ENCODE results near the gene CPA3.

Gene CPA3, protein sequence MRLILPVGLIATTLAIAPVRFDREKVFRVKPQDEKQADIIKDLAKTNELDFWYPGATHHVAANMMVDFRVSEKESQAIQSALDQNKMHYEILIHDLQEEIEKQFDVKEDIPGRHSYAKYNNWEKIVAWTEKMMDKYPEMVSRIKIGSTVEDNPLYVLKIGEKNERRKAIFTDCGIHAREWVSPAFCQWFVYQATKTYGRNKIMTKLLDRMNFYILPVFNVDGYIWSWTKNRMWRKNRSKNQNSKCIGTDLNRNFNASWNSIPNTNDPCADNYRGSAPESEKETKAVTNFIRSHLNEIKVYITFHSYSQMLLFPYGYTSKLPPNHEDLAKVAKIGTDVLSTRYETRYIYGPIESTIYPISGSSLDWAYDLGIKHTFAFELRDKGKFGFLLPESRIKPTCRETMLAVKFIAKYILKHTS

DNA sequence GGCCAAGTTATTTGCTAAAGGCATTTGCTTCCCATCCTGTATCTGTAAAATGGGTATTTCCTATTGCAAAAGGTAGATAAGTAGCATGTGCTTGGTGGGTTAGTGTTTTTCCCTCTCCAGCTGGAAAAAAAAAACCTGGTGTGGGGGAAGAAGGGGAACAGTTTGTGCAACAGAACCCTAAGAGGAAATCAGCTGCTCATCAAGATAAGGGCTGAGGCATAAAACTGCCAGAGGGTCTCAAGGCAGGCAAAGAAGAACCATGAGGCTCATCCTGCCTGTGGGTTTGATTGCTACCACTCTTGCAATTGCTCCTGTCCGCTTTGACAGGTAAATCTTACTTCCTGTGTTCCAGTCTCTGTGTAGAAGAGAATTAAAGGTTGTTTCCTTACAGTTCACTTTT, at the start of gene CPA3:
Gene CPA3, plus strand, starts transcription at position 248 of the 400 bp plus-strand sequence. Its CDS starts 12 bp downstream, at position 260.
- FAIRE-seq = no peak

DNA sequence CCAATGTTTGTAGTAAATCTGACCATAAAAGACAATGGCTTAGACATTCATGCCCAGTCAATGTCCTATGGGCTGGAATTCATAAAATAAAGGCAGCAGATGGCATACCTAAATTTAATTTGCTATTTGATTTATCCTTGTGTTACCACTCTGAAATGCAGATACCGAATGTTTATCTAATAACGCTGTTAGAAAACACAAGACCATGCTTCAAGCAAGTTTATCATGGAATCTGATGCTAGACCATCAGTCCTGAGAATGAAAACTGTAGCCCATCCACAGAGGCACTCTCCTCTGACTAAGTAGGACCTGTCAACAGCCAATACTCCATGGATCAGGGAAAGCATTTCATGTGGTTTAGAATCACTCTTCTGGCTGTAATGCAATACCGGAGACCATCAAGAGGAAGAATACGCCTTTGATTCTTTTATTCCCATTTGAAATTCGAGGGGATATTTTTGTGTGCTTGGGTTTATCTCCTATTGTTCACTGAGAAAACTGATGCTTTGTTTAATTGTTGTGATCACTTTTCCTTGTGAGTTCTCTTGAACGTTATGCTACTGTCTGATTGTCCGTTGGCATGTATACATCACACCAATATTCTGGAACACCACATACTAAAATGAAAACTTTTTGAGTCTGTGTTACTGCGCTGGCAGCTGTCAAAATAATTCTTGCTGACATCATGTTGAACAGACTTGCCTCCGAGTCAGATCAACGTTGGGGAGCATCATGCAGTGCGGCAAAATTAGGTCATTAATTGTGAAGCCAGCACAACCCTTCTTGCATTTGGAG, 49.6 kb upstream of the CPA3 start:
- FAIRE-seq = no peak

DNA sequence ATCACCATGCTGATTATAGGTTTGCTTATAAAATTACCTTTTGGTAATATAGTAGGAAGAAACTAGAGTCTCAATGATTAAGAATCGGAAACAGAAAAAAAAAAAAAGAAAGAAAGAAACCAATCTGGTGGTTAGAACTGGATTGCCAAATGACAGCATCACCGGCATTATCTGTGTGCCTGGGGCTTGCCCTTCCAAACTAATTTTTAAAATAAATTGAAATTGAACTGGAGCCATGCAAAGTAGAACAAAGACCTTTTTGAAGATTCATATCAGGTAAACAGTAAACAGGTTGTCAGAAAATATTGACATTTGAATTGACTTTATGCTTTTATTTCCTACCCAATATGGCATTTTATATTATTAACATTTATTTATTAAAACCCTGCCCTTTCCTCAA, 48.7 kb upstream of the CPA3 start:
- FAIRE-seq = no peak

DNA sequence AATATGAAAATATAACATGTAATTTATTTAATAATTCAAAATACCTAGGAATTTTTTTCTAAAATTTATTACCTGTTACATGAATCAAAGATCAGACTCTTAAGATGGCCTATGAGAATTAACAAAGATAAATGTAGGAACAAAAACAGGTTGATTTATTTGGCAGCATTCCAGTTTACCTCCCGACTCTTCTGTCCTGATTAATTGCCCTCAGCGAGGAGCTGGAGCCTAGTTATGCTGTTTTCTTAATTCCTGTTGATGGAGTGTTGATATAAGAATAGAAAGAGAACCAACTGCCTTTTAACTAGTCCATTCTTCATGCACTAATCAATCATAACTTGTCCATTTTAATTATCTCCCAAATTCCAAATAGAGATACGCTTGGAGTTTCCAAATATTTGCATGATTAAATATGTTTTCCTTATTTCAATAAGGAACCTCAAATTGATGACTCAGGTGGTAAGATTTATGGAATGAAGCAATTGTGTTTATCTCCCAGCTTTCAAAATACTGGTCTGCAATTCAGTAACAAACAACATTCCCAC, 48.0 kb upstream of the CPA3 start:
- no peak for FAIRE-seq

DNA sequence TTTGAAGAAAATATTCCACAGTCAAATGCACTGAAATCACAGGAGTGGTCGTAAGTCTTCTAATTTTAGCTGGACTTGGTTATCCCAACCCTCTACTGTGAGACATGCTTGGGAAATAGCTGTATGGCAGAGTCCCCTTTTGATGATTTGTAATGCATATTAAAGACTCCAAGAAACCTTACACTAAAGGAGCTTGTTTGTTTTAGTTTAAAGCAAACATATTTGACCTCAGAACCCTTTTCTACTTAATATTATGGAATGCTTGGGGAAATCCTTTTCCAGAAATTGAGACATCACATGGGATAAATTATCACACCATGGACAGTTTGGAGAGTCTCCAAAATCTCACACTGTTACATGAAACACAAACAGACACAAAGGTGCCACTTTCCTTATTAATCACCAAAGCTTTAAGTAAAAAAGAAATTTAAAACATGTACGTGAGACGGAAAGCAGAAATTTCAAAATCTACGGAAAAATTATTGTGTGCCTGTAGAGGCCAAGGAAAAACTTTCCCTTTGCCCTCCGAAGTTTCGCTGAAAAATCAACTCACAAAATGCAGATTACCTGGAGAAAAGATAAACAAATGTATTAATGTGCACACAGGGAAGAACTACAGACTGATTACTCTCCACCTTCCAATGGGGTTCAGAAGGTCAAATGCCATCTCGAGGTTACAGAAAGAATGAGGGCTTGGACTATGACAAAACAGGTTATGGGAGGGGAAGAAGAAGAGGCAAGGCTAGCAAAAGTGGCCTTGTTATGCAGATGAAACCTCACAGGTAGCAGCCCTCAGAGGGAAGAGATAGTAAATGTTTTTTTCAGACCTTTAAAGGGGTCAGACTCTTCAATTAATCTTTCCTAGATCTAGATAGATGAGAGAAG, 44.5 kb upstream of the CPA3 start:
- FAIRE-seq = no peak

DNA sequence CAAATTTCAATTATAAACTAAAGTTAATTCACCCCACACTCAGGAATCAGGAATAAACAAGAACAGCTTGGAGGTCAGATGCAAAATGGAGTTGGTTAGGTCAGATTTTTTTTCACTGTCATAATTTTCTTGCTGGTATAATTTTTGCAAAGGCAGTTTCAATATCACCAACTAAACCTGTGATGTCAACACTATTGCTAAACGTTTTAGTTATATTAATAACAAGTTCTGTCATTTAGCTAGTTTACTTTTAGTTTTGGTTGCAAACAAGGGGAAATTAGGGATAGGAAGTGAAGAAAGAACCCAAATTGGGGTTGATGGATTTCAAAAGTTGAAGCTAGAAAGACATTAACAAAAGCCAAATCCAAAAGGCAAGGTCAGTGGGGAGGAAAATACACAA, 42.1 kb upstream of the CPA3 start:
- no peak for FAIRE-seq

DNA sequence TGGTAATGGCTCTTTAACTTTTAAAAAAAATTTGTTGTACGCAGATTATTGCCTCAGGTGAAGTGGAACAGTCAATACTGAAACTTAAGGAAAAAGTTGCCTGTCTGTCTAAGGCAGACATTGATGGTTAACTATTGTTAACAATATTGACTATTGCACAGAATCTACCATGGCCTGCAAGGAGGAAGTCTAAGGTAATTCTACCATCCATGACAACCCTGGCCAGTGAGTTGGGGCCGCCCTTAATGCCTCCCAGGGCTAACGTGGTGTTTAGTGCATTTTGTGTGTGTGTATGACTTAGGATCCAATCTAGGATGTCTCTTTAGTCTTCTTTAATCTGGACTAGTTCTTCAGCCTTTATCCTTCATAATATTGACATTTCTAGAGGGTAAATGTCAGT, 39.6 kb upstream of the CPA3 start:
- FAIRE-seq = no peak

DNA sequence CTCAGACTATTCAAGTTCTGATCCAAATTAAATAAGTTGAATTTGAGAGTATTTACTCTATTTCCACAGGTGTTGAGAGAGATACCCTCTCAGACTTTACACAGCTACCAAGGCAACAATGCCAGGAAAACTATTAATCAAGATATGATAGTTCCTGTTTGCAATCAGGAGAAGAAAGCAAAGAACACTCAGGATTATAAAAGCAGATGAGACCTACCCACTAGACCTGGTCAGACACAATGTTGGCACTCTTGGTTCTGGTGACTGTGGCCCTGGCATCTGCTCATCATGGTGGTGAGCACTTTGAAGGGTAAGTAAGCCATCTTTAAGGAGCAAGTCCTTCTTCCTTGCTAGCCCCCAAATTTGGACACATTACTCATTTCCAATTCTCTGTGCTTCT, 37.5 kb upstream of the CPA3 start, which contains the start of gene CPB1:
Gene CPB1, plus strand, starts transcription at position 227 of the 400 bp plus-strand sequence. Its CDS starts 13 bp downstream, at position 240.
- no peak for FAIRE-seq

DNA sequence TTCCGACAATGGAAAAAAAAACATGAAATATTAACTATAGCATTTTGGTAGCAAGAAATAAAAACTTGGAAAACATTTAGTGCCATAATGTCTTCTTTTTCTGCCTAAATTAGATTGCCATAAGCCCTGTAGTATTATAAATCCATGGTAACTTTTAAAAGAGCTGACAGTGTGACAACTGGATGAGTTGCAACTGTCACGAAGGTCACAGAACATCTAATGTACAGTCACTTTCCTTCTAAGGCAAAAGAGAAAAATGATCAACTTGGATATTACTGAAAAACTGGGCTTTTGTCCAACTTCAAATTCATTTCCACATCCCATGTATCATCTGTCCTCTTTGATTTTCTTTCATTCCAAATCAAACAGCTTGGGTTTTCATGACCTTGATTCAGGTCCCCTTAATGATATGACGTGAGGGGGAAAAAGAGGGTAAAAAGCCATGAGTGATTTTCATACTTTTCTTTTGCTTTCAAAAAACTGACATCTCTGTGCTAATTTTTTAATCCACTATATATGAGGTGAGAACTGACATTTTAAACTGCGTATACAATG, 36.9 kb upstream of the CPA3 start:
- no peak for FAIRE-seq

DNA sequence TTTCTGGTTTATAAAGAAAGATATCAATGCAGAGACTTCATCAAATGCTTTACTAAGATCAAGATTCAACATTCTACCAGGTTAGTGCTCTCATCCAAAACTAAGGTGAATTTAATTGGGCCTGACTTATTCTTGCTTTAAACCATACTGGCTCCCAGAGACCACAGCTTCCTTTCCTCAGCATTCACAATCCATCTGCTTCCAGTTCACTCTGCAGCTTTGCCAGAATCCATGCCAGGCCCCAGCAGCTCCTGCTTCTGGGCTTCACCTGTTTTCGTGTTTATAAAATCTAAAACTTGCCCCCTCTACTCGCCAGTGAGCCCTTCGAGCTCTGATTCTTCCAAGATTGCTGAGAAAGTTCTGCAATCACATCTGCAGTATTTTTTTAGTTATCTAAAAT, 35.2 kb upstream of the CPA3 start:
- FAIRE-seq = no peak

DNA sequence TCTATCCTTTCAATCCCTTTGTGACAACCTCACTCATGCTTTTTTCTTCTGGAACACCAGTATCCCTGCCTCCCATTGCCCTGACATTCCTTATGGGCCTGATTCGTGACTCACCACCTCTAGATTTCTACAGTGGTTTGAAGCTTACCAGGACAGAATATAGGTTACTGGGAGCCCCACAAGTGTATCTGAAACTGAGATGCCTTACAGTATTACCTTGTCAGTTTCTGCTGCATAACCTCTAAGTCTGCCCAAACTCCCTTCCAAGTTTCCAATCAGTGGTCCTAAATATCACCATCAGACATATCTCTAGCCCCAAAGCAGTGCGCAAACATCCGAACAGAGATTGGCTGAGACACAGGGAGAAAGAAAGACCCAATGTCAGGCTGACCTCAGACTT, 31.9 kb upstream of the CPA3 start:
- no peak for FAIRE-seq

DNA sequence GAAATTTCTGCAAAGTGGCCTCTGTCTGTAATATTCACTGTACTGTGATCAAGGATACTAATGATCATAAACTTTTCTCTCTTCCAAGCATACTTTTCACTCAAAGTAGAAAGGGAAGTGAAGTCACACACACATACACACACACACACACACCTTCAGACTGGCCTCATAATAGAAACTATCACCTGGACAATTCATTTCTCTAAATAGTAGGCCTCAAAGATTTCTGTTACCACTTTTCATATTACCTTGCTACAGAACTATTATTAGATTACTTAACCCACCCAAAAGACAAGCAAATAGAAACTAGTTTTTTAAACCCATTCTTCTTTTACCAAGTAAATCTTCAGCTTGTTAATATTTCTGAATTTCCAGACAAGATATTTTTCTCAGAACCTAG, 25.3 kb upstream of the CPA3 start:
- no peak for FAIRE-seq

DNA sequence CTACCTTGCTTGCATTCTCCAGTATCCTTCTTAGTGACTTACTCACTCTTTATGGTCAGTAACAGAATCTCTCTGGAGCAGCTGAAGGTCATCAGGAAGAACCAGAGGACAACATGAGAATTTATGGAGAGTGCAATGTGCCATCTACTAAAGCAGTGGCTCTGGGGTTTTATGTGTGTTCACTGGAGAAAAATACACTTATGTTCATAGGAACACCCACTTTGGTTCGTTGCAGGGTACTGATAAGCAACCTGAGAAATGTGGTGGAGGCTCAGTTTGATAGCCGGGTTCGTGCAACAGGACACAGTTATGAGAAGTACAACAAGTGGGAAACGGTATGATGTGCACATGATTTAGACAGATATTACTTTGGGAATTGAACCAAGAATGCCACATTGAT, 24.6 kb upstream of the CPA3 start:
- FAIRE-seq = no peak

DNA sequence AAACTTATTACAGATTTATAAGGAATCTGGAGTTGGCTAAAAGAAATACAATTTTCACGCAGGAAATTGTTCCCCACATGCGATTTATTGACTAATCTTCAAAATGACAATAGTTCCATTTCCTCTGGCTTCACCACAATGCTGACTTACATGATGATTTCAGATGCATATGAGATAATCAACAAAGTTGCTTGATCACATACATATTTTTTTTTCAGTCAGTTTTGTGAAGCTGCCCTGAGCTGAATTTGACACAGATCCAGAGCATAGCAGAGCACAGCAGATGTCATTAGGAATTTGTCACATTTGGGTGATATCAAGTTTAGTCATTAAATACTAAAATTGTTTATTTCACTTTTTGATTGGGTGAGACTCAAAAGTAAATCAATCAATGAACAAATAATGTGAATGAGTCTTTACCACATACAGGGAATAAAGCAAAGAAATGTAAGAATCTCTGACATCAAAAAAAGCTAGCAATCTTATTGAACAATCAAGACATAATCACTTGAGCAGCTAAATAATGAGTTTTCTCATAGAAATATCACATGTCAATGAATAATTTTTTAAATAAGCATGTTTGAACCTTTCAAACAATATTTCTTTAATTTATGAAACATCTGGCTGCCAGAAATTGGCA, 19.2 kb upstream of the CPA3 start:
- no peak for FAIRE-seq

DNA sequence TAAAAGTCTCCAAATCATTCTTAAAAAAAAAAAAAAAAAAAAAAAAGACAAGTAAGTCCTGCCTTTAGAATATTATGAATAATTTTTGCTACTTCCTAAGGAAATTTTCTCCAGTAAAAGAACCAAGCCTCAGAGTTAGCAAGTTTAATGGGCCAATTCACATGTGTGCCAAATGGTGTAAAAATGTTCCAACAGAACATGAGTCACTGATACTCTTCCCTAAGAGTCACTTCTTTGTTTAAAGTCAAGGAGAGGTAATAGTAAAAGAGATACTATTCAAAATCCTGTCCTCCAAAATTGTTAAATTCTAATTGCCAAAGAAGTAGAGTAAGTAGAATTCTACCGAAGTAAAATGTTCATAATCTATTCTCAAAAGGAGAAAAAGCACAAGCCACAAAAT, 17.7 kb upstream of the CPA3 start:
- no peak for FAIRE-seq

DNA sequence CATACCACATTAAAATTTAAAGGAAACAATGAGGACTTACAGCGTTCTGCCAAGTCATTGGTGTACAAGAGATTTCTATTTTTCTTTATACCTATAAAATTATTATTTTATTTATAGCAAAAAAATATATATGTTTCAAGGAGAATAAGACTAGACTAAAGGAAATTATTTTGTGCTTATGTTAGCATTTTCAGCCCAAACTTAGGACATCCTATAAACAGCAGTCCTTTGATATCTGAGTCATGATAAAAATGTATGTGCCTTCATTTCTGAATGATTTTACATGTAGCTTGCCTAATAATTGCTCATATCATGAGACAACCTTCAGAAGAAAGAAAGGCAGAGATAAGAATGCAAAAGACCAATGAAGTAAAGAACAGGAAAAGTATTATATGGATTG, 16.7 kb upstream of the CPA3 start:
- FAIRE-seq = no peak

DNA sequence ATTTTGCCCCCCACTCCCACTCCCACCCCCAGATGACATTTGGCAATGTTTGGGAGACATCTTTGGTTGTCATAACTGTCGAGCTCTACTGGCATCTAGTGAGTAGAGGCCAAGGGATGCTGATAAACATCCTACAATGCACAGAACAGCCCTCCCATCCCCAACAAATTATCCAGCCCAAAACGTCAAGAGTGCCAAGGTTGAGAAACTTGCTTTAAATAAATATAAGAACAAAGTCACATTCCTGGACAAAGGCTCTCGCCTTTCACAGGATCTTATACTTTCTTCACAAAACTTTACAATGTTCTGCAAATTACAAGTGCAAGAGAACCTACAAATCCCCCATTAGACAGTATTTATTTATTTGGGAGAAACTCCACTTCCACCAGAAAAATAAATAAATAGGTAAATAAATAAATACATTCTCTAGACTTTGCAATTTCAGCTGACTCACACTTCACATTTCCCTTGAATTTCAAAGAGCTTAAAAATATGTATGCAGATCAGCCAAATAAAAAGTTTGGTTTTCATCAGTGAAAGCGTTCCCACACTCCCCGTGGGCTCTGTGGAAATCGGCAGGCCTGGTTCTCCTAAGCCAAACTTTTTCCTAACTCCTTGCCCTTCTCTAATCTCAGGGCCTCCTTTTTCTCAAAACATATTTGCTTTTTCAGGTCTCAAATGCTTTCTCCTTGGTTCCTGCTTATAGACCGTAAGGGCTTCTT, 12.7 kb upstream of the CPA3 start:
- FAIRE-seq = no peak

DNA sequence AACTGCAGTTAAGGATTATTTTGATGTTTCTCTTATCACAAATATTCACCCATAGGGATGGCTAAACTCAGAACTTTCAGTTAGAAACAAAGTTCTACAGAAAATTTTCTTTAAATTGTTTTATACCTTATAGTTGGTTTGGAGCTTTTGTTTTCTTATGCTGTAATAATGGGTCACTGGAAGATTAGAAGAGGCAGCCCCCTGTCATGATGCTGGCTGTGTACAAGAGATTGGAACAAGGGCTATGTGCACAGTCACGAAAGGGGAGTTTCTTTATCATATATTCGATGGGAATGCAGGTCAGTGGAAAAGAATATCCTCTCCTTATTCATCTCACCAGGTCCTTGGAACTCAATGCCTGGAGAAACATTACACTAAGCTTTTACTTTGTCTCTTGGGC, 12.0 kb upstream of the CPA3 start:
- no peak for FAIRE-seq

DNA sequence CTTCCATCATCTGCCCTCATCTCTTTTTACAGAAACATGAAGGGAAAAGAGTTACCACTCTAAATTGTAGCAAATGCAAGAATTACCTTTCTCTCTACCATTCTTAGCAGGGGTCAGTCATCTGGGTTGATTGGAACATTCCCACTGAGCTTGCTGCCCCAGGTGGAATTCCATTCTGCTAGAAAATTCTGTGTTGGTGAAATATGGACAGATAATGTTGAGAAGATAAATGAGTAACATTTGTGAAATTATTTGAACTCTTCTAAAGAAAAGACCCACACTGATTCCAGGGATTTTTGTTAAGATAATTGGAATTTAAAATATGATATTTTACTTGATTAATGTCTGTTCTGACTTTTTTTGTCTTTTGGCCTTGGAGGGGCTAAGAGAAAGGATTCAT, 11.0 kb upstream of the CPA3 start:
- FAIRE-seq = no peak

DNA sequence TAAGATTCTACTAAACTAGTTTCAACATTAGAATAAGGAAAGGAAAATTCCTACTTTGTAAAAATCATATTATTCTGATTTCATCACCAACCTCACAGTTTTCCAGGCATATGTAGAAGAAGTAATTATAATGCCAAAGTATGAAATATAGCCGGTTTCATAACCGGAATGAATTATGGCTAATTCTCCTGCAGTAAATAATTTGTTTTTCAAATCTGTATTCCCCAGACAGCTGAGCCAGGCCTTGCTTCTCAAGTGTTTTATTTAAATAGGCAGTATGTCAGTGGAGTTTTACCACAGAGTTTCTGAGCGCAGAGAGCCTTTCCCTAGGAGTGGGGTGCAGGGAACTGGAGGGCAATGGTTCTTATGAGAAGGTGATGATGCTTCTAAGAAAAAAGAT, 8.7 kb upstream of the CPA3 start:
- FAIRE-seq = no peak

DNA sequence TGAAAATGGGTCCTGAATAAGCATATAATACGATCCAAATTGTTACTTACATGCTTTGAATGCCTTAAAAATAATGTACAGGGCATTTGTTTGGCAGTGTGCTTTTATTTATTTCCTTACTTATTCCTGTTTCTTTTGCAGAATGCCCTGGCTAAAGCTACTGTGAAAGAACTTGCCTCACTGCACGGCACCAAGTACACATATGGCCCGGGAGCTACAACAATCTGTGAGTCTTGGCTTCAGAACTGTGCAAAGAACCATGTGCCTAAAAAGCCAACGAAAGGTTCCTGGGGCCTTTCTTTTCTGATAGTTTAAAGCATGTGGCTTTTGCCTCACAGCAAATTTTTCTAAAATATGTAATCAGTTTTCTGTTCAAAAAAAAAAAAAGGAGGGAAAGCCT, 7.8 kb upstream of the CPA3 start:
- FAIRE-seq = no peak
